NCI-H526 (cell line): Measurements from ENCODE around the gene SLC2A11.
"Not testable (repeated sequence)": the region's sequence is repeated elsewhere in the genome, so short reads cannot be mapped to it uniquely, and the experiment has no call there.

Experiments
- DNase-seq, 2 experiments: peaks; one replicate each; lab custom pipeline; 2025; lab: John Stamatoyannopoulos, UW

SLC2A11 gene

DNA sequence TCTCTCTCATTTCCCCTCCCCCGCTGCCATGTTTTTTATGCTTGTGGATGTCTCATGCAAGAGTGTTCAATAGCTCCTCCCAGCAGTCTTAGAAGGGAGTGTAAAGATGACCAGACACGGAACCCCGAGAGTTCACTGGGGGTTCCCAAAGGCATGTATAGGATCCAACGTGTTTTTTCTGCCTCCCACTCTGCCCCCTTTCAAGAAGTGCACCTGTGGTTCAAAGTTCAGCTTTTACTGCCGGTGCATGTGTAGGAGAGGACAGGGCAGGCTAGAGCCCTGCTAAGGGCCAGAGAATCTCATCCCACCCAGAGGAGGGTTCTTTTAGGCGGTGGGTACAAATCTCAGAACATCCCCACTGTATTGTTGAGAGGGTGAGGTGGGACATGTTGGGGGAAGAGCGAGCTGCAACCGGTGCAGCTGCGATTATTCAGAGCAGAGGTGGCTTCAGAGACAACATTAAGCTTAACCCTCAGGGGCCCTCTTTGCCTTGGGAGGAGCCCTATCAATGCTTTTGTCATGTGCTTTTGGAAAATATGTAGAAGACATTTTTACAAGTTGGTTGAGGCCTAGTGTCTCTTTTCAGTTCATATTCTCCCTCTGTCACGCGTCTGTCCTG lies 51.0 kb downstream of the SLC2A11 start:
- DNase-seq = peak in 1 of 2 experiments; percentile 15

DNA sequence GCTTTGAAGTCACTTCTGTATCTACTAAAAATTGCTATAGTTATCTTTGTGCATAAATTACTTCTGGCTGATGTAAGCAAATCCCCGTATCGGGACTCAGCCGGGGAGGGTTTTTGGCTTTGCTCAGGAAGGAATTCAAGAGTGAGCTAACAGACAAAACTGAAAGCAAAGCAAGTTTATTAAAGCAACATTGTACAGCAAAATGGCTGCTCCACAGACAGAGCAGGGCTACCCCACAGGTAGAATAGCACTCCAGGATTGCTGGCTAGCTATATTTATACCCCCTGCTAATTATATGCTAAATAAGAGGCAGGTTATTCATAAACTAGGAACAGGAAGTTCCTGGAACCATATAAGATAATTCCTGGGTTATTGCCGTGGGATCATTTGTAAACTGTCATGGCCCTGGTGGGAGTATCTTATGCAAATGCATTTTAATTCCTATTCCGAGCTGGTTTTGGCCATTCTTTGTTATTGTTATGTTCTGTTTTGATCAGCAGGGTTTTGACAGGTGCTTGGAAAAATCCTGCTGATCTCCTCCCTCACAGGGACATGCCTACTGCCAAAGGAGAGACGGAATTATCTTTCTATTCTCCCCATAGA lies 51.7 kb downstream of the SLC2A11 start:
- DNase-seq = peak; percentile 24 to 61

GRCh38 chr22:23910496-23911190 lies 53.0 kb downstream of the SLC2A11 start:
- no peak for DNase-seq

DNA sequence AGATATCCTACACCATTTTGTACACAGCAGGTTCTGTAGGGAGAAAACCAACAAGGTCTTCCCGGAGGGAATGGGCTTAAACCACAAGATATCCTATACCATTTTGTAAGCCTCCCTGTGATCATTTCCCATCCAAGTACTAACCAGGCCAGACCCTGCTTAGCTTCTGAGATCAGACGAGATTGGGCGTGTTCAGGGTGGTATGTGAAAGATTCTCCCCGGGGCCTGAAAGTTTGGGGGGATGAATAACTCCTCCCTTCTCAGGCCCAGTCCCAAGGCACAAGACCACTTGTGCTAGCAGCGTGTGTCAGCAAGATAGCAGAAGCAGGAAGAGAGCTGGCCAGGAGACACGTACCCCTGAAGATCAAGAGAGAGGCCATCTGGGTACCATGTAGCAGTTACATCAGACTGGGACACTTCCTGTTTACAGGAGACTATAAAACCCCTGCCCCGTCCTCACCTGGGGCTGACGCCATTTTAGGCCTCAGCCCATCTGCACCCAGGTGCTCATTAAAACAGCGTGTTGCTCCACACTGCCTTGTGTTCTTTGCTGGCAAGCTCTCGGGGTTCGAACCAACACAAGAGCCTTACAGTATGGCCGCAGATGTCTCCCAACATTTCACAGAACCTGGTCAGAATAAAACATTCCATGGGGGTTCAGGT lies 53.8 kb downstream of the SLC2A11 start:
- no peak for DNase-seq

GRCh38 chr22:23912293-23912903 lies 54.7 kb downstream of the SLC2A11 start:
- DNase-seq = no peak

DNA sequence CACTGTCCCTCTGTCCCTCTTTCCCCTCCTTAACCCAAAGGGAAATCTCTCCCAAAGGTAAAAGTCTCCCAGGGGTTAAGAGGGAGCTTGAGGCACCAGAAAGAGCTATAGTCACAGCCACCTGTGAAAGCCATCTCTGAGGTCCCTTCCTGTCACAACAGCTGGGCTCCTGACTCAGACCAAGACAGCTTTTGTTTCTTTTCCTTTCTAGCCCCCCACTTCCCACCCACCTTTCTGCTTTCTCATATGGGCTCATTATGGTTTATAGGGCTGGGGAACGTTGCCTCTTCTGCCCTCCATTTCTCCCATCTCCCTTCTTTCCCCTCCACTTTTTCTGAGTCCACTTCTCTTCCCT lies 55.6 kb downstream of the SLC2A11 start:
- DNase-seq = no peak

DNA sequence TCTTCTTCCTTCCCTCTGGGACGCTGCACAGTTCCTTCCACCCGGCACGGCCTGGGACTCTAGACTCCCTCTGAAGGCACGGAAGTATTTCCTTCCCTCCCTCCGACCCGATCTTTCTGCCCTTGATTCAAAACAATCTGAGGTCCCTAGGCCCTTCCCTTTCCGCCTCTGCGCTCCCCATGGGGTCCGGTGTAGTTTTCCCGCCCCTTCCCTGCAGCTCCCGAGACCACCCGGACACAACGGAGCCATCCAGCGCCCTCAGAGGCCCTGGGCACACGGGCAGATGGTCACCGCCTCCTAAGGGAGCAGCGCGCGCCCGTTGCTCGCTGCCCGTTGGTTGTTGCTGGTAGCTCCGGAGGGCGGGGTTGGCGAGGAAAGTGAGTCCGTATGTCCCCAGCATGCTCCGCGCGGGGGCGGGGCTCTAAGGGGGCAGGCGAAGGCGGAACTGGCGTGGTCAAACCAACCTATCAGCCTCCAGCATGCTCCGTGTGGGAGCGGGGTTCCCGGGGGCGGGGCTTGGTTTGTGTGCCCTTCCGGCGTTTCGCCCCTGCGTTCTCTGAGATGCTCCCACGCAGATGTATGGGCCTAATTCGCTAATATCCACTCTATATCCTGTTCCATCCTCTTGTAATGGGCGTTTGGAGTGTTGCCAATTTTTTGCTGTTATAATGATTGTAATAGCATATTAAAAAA lies 56.1 kb downstream of the SLC2A11 start:
- peak; percentile 94 to 98 for DNase-seq

DNA sequence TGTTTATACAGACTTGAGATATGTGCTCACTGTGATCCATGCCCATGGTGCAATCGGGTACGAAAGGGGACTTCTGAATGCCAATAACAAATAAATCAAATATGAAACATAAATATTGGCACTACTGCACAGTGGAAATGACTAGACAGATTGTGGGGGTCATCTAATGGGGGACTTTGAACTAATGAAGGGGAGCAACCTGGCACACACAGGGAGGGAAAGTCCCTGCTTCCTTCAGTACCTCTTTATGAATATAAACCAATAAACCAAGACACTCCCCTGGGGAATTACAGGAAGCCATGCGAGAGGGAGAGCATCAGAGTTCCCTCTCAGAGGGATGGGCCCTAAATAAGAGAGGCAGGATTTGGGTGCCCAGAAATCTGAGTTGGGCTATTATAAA lies 57.6 kb downstream of the SLC2A11 start:
- no peak for DNase-seq

DNA sequence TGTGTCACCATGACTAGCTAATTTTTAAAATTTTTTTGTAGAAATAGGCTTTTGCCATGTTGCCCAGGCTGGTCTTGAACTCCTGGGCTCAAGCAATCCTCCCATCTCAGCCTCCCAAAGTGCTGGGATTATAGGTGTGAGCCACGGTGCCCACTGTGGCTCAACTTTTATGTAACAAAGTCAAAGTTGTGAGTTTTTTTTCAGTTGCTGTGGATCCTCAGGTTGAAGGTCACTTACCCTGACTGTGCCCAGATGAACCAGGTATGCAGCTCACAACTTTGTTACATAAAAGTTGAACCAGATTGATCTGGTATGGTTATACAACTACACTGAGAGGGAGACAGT lies 62.6 kb downstream of the SLC2A11 start:
- not testable (repeated sequence) for DNase-seq

DNA sequence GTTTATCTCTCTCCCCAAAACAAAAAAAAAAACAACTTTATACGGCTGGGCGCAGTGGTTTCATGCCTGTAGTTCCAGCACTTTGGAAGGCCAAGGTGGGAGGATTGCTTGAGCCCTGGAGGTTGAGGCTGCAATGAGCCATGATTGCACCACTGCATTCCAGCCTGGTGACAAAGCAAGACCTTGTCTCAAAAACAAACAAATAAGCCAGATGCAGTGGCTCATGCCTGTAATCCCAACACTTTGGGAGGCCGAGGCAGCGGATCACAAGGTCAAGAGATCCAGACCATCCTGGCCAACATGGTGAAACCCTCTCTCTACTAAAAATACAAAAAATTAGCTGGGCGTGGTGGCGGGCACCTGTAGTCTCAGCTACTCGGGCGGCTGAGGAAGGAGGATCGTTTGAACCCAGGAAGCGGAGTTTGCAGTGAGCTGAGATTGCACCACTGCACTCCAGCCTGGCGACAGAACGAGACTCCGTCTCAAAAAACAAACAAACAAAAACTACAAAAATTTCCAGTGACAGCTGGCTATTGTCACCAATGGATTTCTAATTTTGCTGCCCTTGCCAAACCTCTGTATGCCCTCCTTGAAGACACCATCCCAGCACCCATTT lies 64.0 kb downstream of the SLC2A11 start:
- DNase-seq = not testable (repeated sequence)

DNA sequence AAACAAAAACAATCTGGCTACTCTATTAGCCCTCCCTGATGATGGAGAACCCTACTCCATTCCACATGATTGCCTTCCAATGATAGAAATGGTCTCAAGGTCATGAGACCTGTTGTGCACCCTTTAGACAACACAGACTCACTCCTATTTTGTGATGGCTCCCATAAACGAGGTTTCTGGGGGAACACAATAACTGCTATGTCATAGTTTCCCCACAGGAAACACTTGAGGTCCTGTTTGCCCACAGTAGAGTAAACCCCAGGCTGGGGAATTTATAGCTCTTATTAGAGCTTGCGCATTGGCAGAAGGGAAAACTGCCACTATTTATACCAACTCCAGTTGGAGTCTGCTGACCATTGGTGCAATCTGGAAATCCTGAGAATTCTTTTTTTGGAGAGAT lies 65.2 kb downstream of the SLC2A11 start:
- no peak for DNase-seq

DNA sequence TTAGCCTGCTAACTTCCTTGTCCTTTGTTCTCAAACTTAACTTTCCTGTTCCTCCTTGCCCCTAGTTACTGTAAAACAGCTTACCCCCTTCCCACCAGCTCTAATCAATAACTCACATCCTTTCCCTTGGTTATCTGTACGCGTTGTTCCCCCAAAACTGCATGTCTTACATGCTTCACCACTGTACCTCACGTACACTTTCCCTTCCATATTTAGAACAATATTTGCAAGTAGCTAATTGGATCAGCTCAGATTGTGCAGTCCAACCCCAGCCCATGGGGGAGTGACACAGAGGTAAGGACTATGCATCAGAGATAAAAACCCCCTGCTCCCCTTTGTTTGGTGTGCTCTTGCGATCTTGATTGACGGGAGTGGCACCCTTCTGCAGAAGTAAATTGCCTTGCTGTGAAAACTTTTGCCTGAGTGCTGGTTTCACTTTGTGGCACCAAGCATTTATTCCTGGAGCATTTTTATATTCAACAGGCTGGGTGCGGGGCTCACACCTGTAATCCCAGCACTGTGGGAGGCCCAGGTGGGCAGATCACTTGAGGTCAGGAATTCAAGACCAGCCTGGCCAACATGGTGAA lies 67.4 kb downstream of the SLC2A11 start:
- no peak for DNase-seq

GRCh38 chr22:23926561-23926960 lies 68.9 kb downstream of the SLC2A11 start:
- no peak for DNase-seq
